Neuronal stem cell (in vitro differentiated cells): ENCODE results near the gene LCLAT1.

Source experiments
- DNase-seq: peaks from one replicate; pipeline ENCODE4 v3.0.0-alpha.2; 2013; ENCODE audit warnings: low spot score
- H2AFZ ChIP-seq: one replicate; pipeline ENCODE4 v1.6.1; 2013; ENCODE audit warnings: mild to moderate bottlenecking, low read length, inconsistent platforms
- H2AK5ac ChIP-seq: 2 replicates; pipeline ENCODE4 v1.6.1; 2013; ENCODE audit warnings: low read depth, mild to moderate bottlenecking, inconsistent platforms, low read length, moderate library complexity, mixed read lengths
- H2BK120ac ChIP-seq: 2 replicates; pipeline ENCODE4 v1.6.1; 2013; ENCODE audit warnings: low read depth, mild to moderate bottlenecking, inconsistent platforms, low read length, moderate library complexity, mixed read lengths
- H2BK12ac ChIP-seq: one replicate; pipeline ENCODE4 v1.6.1; 2013; ENCODE audit warnings: low read length, inconsistent platforms
- H2BK15ac ChIP-seq: 2 replicates; pipeline ENCODE4 v1.6.1; 2013; ENCODE audit warnings: mild to moderate bottlenecking, low read length, inconsistent platforms, mixed read lengths
- H2BK5ac ChIP-seq: one replicate; pipeline ENCODE4 v1.6.1; 2013; ENCODE audit warnings: inconsistent platforms, mild to moderate bottlenecking, low read length, moderate library complexity
- H3K14ac ChIP-seq: one replicate; pipeline ENCODE4 v1.6.1; 2013; ENCODE audit warnings: low read length, inconsistent platforms
- H3K18ac ChIP-seq: 2 replicates; pipeline ENCODE4 v1.6.1; 2013; ENCODE audit warnings: low read length, inconsistent platforms
- H3K23ac ChIP-seq: 2 replicates; pipeline ENCODE4 v1.6.1; 2013; ENCODE audit warnings: low read depth, mild to moderate bottlenecking, mixed read lengths, low read length, inconsistent platforms; ENCODE audit not compliant: poor library complexity
- H3K27ac ChIP-seq: replicated peaks from 3 replicates; pipeline ENCODE4 v1.5.1; 2013; ENCODE audit warnings: low read length, inconsistent platforms
- H3K27me3 ChIP-seq, 3 experiments: 2 replicates each; pipeline ENCODE4 v1.6.1; 2013; ENCODE audit warnings: low read length in 3 of 3, mild to moderate bottlenecking in 2 of 3, inconsistent platforms in 1 of 3, low read depth in 1 of 3, mixed read lengths in 1 of 3, moderate library complexity in 1 of 3; ENCODE audit not compliant: control insufficient read depth in 3 of 3, insufficient read depth in 3 of 3
- H3K36me3 ChIP-seq, 2 donors: replicated peaks in 1 of 2; 2 replicates each; pipeline ENCODE4 v1.6.1; 2013; ENCODE audit warnings: low read length in 2 of 2; ENCODE audit not compliant: control insufficient read depth in 2 of 2, insufficient read depth in 2 of 2
- H3K4ac ChIP-seq: 2 replicates; pipeline ENCODE4 v1.6.1; 2013; ENCODE audit warnings: inconsistent platforms, mild to moderate bottlenecking, low read length, moderate library complexity
- H3K4me1 ChIP-seq, 2 donors: 1 replicate in 1 of 2; 2 replicates in 1 of 2; pipeline ENCODE4 v1.6.1; 2013; ENCODE audit warnings: low read length in 2 of 2, low read depth in 1 of 2; ENCODE audit not compliant: control insufficient read depth in 2 of 2, insufficient read depth in 1 of 2
- H3K4me2 ChIP-seq: one replicate; pipeline ENCODE4 v1.6.1; 2013; ENCODE audit warnings: mild to moderate bottlenecking, low read length, inconsistent platforms; ENCODE audit not compliant: insufficient read depth, poor library complexity, severe bottlenecking
- H3K4me3 ChIP-seq, 2 donors: 2 replicates each; pipeline ENCODE4 v1.5.1; 2013; ENCODE audit warnings: low read length in 2 of 2, mild to moderate bottlenecking in 2 of 2, inconsistent platforms in 1 of 2, moderate library complexity in 1 of 2
- H3K79me1 ChIP-seq: one replicate; pipeline ENCODE4 v1.6.1; 2013; ENCODE audit warnings: low read depth, mild to moderate bottlenecking, inconsistent platforms, low read length, moderate library complexity
- H3K9ac ChIP-seq: one replicate; pipeline ENCODE4 v1.6.1; 2013; ENCODE audit warnings: mild to moderate bottlenecking, low read depth, low read length, inconsistent platforms; ENCODE audit not compliant: poor library complexity
- H3K9me3 ChIP-seq, 2 donors: replicated peaks in 1 of 2; 2 replicates each; pipeline versions ENCODE3 to v1.6.1; 2013; ENCODE audit warnings: low read length in 2 of 2, mild to moderate bottlenecking in 2 of 2, inconsistent platforms in 1 of 2, low read depth in 1 of 2, mixed read lengths in 1 of 2, moderate library complexity in 1 of 2; ENCODE audit not compliant: control insufficient read depth in 2 of 2, insufficient read depth in 1 of 2
- H4K8ac ChIP-seq: one replicate; pipeline ENCODE4 v1.6.1; 2013; ENCODE audit warnings: low read depth, mild to moderate bottlenecking, inconsistent platforms, low read length, moderate library complexity
- H4K91ac ChIP-seq: one replicate; pipeline ENCODE4 v1.6.1; 2013; ENCODE audit warnings: low read length, low read depth, mild to moderate bottlenecking, inconsistent platforms; ENCODE audit not compliant: poor library complexity
- WGBS, 2 donors: extraction: QIAGEN DNeasy Blood & Tissue Kit; methylation state at CpG; one replicate each; pipeline ENCODE4 v1.1.7; 2013; ENCODE audit warnings: missing lambda C conversion rate in 2 of 2, mixed read lengths in 1 of 2; ENCODE audit not compliant: insufficient read length in 2 of 2, insufficient replicate concordance in 1 of 2; ENCODE audit errors: extremely low coverage in 2 of 2; 5-methylcytosine and 5-hydroxymethylcytosine counted together

Gene LCLAT1

GRCh38 chr2:30684516-30684915 lies 237.5 kb downstream of the LCLAT1 start:
- no CpG with 5 or more reads among the region's 5 CpGs for WGBS, 2 donors
- Histone ChIP-seq H4K91ac (no peak overlapping the region), H3K27ac (no peak overlapping the region), H2BK5ac (no peak overlapping the region), H2AFZ (no peak overlapping the region), H4K8ac (no peak overlapping the region), H3K4me3 (no peak overlapping the region), H3K14ac (no peak overlapping the region), H3K9me3 (peaks cover 0 to 3% of the 10 kb centered on the region in 2 donors), H2BK12ac (no peak overlapping the region), H2AK5ac (no peak overlapping the region), H3K4ac (no peak overlapping the region), H3K18ac (no peak overlapping the region), H2BK15ac (no peak overlapping the region), H3K79me1 (no peaks in the 10 kb centered on the region), H3K9ac (no peak overlapping the region), H3K4me2 (no peak overlapping the region), H2BK120ac (no peak overlapping the region), H3K36me3 (no peaks in the 10 kb centered on the region), H3K23ac (no peak overlapping the region), H3K27me3 (peaks cover 0 to 7% (median 0%) of the 10 kb centered on the region in 3 experiments), H3K4me1 (no peaks in the 10 kb centered on the region)
- DNase-seq, result no peak

- H3K79me1 ChIP-seq, result no peaks in the 10 kb centered on the region
- H2BK120ac ChIP-seq, result no peak overlapping the region
- no peak overlapping the region for H2BK15ac ChIP-seq
- H3K18ac ChIP-seq, result no peak overlapping the region
- no peak overlapping the region for H3K4me2 ChIP-seq
- H2BK12ac ChIP-seq, result no peak overlapping the region
- H3K36me3 ChIP-seq, result no peaks in the 10 kb centered on the region
- H3K4me1 ChIP-seq, result no peaks in the 10 kb centered on the region
- H3K4ac ChIP-seq, result no peak overlapping the region
- no CpG with 5 or more reads among the region's 3 CpGs for WGBS, 2 donors
- H3K4me3 ChIP-seq, result no peak overlapping the region
- no peak overlapping the region for H4K91ac ChIP-seq
- H3K9ac ChIP-seq, result no peak overlapping the region
- H2BK5ac ChIP-seq, result no peak overlapping the region
- no peak overlapping the region for H4K8ac ChIP-seq
- no peak for DNase-seq
- H3K27ac ChIP-seq, result no peak overlapping the region
- H3K27me3 ChIP-seq, result peaks cover 0 to 12% (median 0%) of the 10 kb centered on the region in 3 experiments
- H3K14ac ChIP-seq, result no peak overlapping the region
- no peak overlapping the region for H3K23ac ChIP-seq
- no peak overlapping the region for H2AFZ ChIP-seq
- H3K9me3 ChIP-seq, result peaks cover 0 to 3% of the 10 kb centered on the region in 2 donors
- H2AK5ac ChIP-seq, result no peak overlapping the region
Measured at GRCh38 chr2:30684996-30685395, 237.9 kb downstream of the LCLAT1 start.

GRCh38 chr2:30686000-30686399 lies 239.0 kb downstream of the LCLAT1 start:
- Histone ChIP-seq H3K27me3 (peaks cover 0 to 12% (median 0%) of the 10 kb centered on the region in 3 experiments), H3K9me3 (peaks cover 0 to 3% of the 10 kb centered on the region in 2 donors), H3K4me1 (no peaks in the 10 kb centered on the region), H2BK12ac (no peak overlapping the region), H4K91ac (no peak overlapping the region), H3K36me3 (no peaks in the 10 kb centered on the region), H2BK120ac (no peak overlapping the region), H3K4me2 (no peak overlapping the region), H2BK15ac (no peak overlapping the region), H3K18ac (no peak overlapping the region), H4K8ac (no peak overlapping the region), H2BK5ac (no peak overlapping the region), H3K9ac (no peak overlapping the region), H3K4ac (no peak overlapping the region), H3K23ac (no peak overlapping the region), H3K14ac (no peak overlapping the region), H3K79me1 (no peaks in the 10 kb centered on the region), H2AFZ (peak overlapping the region; percentile 45), H3K4me3 (no peak overlapping the region), H2AK5ac (no peak overlapping the region), H3K27ac (no peak overlapping the region)
- no peak for DNase-seq
- no CpG with 5 or more reads among the region's 2 CpGs for WGBS, 2 donors

- peaks cover 0 to 12% (median 0%) of the 10 kb centered on the region in 3 experiments for H3K27me3 ChIP-seq
- H4K91ac ChIP-seq, result no peak overlapping the region
- H3K14ac ChIP-seq, result no peak overlapping the region
- H3K4me1 ChIP-seq, result no peaks in the 10 kb centered on the region
- H3K4me3 ChIP-seq, result no peak overlapping the region
- no peak overlapping the region for H2BK15ac ChIP-seq
- no peaks in the 10 kb centered on the region for H3K79me1 ChIP-seq
- peak overlapping the region; percentile 45 for H2AFZ ChIP-seq
- WGBS, 2 donors, result no CpG with 5 or more reads among the region's 4 CpGs
- no peak overlapping the region for H2AK5ac ChIP-seq
- no peak overlapping the region for H3K23ac ChIP-seq
- no peak overlapping the region for H3K4ac ChIP-seq
- H4K8ac ChIP-seq, result no peak overlapping the region
- no peak overlapping the region for H3K27ac ChIP-seq
- H3K18ac ChIP-seq, result no peak overlapping the region
- H2BK5ac ChIP-seq, result no peak overlapping the region
- no peak overlapping the region for H2BK12ac ChIP-seq
- no peak overlapping the region for H2BK120ac ChIP-seq
- H3K4me2 ChIP-seq, result no peak overlapping the region
- no peaks in the 10 kb centered on the region for H3K36me3 ChIP-seq
- peaks cover 0 to 3% of the 10 kb centered on the region in 2 donors for H3K9me3 ChIP-seq
- DNase-seq, result no peak
- no peak overlapping the region for H3K9ac ChIP-seq
Measured at GRCh38 chr2:30686669-30687068, 239.6 kb downstream of the LCLAT1 start.
